PC-9 (cell line): ENCODE data around the gene JUNB. TPM values are rescaled to one million over a fixed set of nuclear protein-coding genes. Genes with fewer than 3 reads are reported as not detected.

Experiments
- BruUV-seq: library from RNA; stranded (reverse); fragments of 400-500 nt; replicated peaks from 2 replicates; lab custom pipeline; 2021; lab: Mats Ljungman, UMichigan
- CTCF ChIA-PET: fragments of 300-600 bp; sonication (Branson Sonifier 250); formaldehyde crosslinking; loops from one replicate; lab custom pipeline; 2022; ENCODE audit warnings: antibody characterized with exemption; lab: Charles Lee
- POLR2A ChIA-PET: fragments of 300-600 bp; sonication (Branson Sonifier 250); formaldehyde crosslinking; loops from one replicate; lab custom pipeline; 2022; ENCODE audit warnings: antibody characterized with exemption; ENCODE audit not compliant: unreplicated experiment; lab: Charles Lee
- DNase-seq, 2 experiments: peaks; one replicate each; pipeline versions ENCODE4 v3.0.0 to v3.0.0-alpha.2; 2015 to 2022; ENCODE audit warnings: mixed read lengths in 1 of 2
- H2AFZ ChIP-seq: fragments of 200-600 bp; sonication (generic); 2 replicates; pipeline ENCODE4 v1.8.1; 2017; ENCODE audit warnings: antibody characterized with exemption
- H3F3A ChIP-seq: fragments of 200-600 bp; sonication (generic); 2 replicates; pipeline ENCODE4 v1.8.1; 2017; ENCODE audit warnings: antibody characterized with exemption, mild to moderate bottlenecking, low read depth; ENCODE audit not compliant: insufficient read depth
- H3K27ac ChIP-seq: fragments of 200-600 bp; sonication (generic); 2 replicates; pipeline ENCODE4 v1.6.1; 2016; ENCODE audit warnings: mixed run types
- H3K27me3 ChIP-seq: fragments of 200-600 bp; sonication (generic); 2 replicates; pipeline ENCODE4 v1.6.1; 2016; ENCODE audit warnings: low read depth, mixed run types; ENCODE audit not compliant: insufficient read depth
- H3K36me3 ChIP-seq: fragments of 200-600 bp; sonication (generic); 2 replicates; pipeline ENCODE4 v1.6.1; 2016; ENCODE audit warnings: low read depth, mixed run types
- H3K4me1 ChIP-seq: fragments of 200-600 bp; sonication (generic); replicated peaks from 2 replicates; pipeline ENCODE4 v1.6.1; 2016; ENCODE audit warnings: mixed run types; ENCODE audit not compliant: insufficient read depth
- H3K4me2 ChIP-seq: fragments of 200-600 bp; sonication (generic); 2 replicates; pipeline ENCODE4 v1.6.1; 2017; ENCODE audit warnings: mixed run types
- H3K4me3 ChIP-seq: fragments of 200-600 bp; sonication (generic); 2 replicates; pipeline ENCODE4 v1.6.1; 2016; ENCODE audit warnings: mixed run types
- H3K79me2 ChIP-seq: fragments of 200-600 bp; sonication (generic); 2 replicates; pipeline ENCODE4 v1.6.1; 2017; ENCODE audit warnings: low read depth, mixed run types
- H3K9me2 ChIP-seq: fragments of 200-600 bp; sonication (generic); 2 replicates; pipeline ENCODE4 v1.8.1; 2017; ENCODE audit warnings: mild to moderate bottlenecking; ENCODE audit not compliant: insufficient read depth
- H3K9me3 ChIP-seq: fragments of 200-600 bp; sonication (generic); 2 replicates; pipeline ENCODE4 v1.8.1; 2016; ENCODE audit warnings: low read depth; ENCODE audit not compliant: insufficient read depth
- H4K20me1 ChIP-seq: fragments of 200-600 bp; sonication (generic); 2 replicates; pipeline ENCODE4 v1.8.1; 2017; ENCODE audit not compliant: insufficient read depth
- CTCF ChIP-seq: fragments of 200-600 bp; sonication (generic); conservative IDR thresholded peaks from 2 replicates; pipeline ENCODE4 v1.6.1; 2017; ENCODE audit warnings: mixed run types, antibody characterized with exemption, mild to moderate bottlenecking, moderate library complexity
- EZH2 ChIP-seq: fragments of 200-600 bp; sonication (generic); IDR thresholded peaks from 2 replicates; pipeline ENCODE4 v1.8.0; 2017; ENCODE audit warnings: antibody characterized with exemption, low read depth
- intact Hi-C: fragments of 100-400 bp; cut with micrococcal nuclease; formaldehyde crosslinking; loops from one replicate; pipeline ENCODE4 v1.10.0; 2022; ENCODE audit not compliant: unreplicated experiment
- total RNA-seq: library from RNA; stranded (reverse); gene quantifications from 2 replicates; pipeline ENCODE4 v1.2.3, GENCODE V29; 2021

JUNB gene
- total RNA-seq, 1 experiment from 2014 or later: 70.7 TPM

DNA sequence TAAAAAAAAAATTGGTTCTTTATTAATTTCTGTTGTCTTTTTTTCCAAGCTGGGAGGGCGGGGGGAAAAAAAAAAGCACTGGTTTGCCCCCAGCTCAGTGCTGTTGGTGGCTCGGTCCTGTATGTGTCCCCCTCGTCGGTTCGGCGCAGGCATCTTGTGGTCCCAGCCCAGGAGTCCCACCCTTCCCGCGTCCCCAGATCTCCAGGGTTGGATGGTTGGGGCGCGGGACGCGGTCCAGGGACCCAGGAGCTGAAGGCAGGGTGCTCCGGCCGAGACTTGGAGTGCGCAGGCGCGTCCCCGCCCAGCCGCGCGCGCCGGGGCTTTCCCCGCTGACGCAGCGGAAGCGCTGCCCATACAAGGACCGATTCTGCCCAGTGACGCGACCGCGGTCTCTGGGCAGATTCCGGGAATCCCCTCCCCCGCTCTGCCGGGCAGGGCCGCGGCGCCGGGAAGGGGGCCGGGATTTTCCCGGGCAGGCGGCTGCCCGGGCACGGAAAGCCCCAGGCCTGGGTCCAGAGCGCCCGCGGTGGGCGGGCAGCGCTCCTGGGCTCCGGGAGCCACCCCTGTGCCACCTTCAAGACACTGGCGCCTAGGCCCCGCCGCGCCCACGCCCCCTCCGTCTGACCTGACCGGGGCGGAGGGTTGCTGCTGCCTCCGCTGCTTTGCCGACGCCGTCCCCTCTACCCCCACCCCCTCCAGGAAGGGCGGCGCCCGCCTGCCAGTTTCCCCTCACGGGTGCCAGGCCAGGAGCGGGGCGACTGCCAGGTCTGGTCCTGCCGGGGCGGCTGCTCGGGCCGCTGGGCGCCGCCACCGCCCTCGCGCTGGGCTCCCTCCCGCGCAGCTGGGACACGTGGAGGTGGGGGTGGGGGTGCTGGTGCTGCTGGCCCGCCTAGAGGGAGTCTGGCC, 2.3 kb downstream of the JUNB start:
- POLR2A ChIA-PET: interaction anchor here (0.6 to 3.8 kb wide), 7 partner anchors 12 to 399 kb away, joined by 3 to 59 read pairs (median 8); no protein-coding TSS in a partner anchor
- H3K9me3 ChIP-seq: no peaks in the 10 kb centered on the region
- H3K79me2 ChIP-seq: peaks cover 33% of the 10 kb centered on the region
- peak; percentile 87 to 94 for DNase-seq
- H3K27me3 ChIP-seq: no peaks in the 10 kb centered on the region
- CTCF ChIA-PET: interaction anchor here (0.6 to 2.2 kb wide), 5 partner anchors 11 to 113 kb away, joined by 3 to 11 read pairs (median 4); no protein-coding TSS in a partner anchor
- H4K20me1 ChIP-seq: peaks cover 18% of the 10 kb centered on the region
- H3K36me3 ChIP-seq: no peaks in the 10 kb centered on the region; the same call in 1 of the 2 replicates
- no peak for TF ChIP-seq EZH2
- TF ChIP-seq CTCF: no peak; the same call in 1 of the 2 replicates
- H3K9me2 ChIP-seq: no peaks in the 10 kb centered on the region
- intact Hi-C loops: no loop called here
- H3F3A ChIP-seq: peaks cover 73% of the 10 kb centered on the region
- H3K4me1 ChIP-seq: peaks cover 40% of the 10 kb centered on the region
- peak overlapping the region; percentile 91 for H3K4me2 ChIP-seq
- H2AFZ ChIP-seq: no peak overlapping the region
- peak overlapping the region; percentile 78 for H3K27ac ChIP-seq
- TSS peak; percentile 27 for BruUV-seq
- H3K4me3 ChIP-seq: peak overlapping the region; percentile 73

GRCh38 chr19:12794196-12794941, 3.1 kb downstream of the JUNB start:
- Histone ChIP-seq H2AFZ (no peak overlapping the region), H3K27ac (peak overlapping the region; percentile 78), H3K36me3 (peaks cover under 1% of the 10 kb centered on the region; the same call in 1 of the 2 replicates), H3K4me3 (peak overlapping the region; percentile 73; the same call in 1 of the 2 replicates), H3K79me2 (peaks cover 32% of the 10 kb centered on the region), H3K9me3 (no peaks in the 10 kb centered on the region), H3K4me2 (peak overlapping the region; percentile 91), H3F3A (peaks cover 73% of the 10 kb centered on the region), H3K27me3 (no peaks in the 10 kb centered on the region), H3K4me1 (peaks cover 33% of the 10 kb centered on the region), H4K20me1 (peaks cover 18% of the 10 kb centered on the region), H3K9me2 (no peaks in the 10 kb centered on the region)
- no peak for TF ChIP-seq EZH2
- TF ChIP-seq CTCF: no peak
- DNase-seq: no peak
- BruUV-seq: no TSS peak
- intact Hi-C loops: no loop called here
- POLR2A ChIA-PET: interaction anchor here (0.7 kb wide), 3 partner anchors 29 to 43 kb away, joined by 18 to 38 read pairs (median 20); no protein-coding TSS in a partner anchor
- CTCF ChIA-PET: interaction anchor here (0.7 to 1.4 kb wide), 2 partner anchors 42 to 147 kb away, joined by 4 to 5 read pairs; no protein-coding TSS in a partner anchor

- H3K4me1 ChIP-seq: peaks cover 33% of the 10 kb centered on the region
- no peak overlapping the region for H3K27ac ChIP-seq
- POLR2A ChIA-PET: interaction anchor here (0.7 to 1.1 kb wide), 5 partner anchors 21 to 71 kb away, joined by 4 to 38 read pairs (median 18); no protein-coding TSS in a partner anchor
- peak overlapping the region; percentile 91 for H3K4me2 ChIP-seq
- BruUV-seq: no TSS peak
- intact Hi-C loops: no loop called here
- H3K4me3 ChIP-seq: no peak overlapping the region; the same call in 1 of the 2 replicates
- peaks cover 7% of the 10 kb centered on the region; the same call in 1 of the 2 replicates for H3K36me3 ChIP-seq
- no peak for DNase-seq
- no peak overlapping the region for H2AFZ ChIP-seq
- H3F3A ChIP-seq: peaks cover 78% of the 10 kb centered on the region
- peaks cover 18% of the 10 kb centered on the region for H4K20me1 ChIP-seq
- H3K27me3 ChIP-seq: no peaks in the 10 kb centered on the region
- H3K9me2 ChIP-seq: no peaks in the 10 kb centered on the region
- CTCF ChIA-PET: interaction anchor here (0.7 to 1.8 kb wide), 4 partner anchors 29 to 146 kb away, joined by 4 to 14 read pairs (median 4); no protein-coding TSS in a partner anchor
- peaks cover 37% of the 10 kb centered on the region for H3K79me2 ChIP-seq
- no peak for TF ChIP-seq CTCF
- TF ChIP-seq EZH2: no peak
- H3K9me3 ChIP-seq: no peaks in the 10 kb centered on the region
These were observed 3.7 kb downstream of the JUNB start for GRCh38 chr19:12794971-12795381.
